K562 (cell line): ENCODE measurements around the gene FANCD2OS. TPM values are rescaled to one million over a fixed set of nuclear protein-coding genes. Genes with fewer than 3 reads are reported as not detected.

Experiments
- ATAC-seq: fragments of 200-7000 bp; cut with Tn5 transposase; 3 replicates; pipeline ENCODE4 v1.9.1; 2020; ENCODE audit warnings: moderate library complexity
- BruUV-seq: library from RNA; stranded (reverse); fragments of 400-500 nt; replicated peaks from 2 replicates; lab custom pipeline; 2021; lab: Mats Ljungman, UMichigan
- CTCF ChIA-PET: fragments of 300-600 bp; formaldehyde crosslinking; extraction: SDS; loops from one replicate; lab custom pipeline; 2021; ENCODE audit warnings: low intra/inter-chr PET ratio; lab: Yijun Ruan, JAX
- POLR2A ChIA-PET: fragments of 300-600, 350-650 bp; sonication (Branson Sonifier 250); formaldehyde crosslinking; extraction: SDS; loops from one replicate; lab custom pipeline; 2021; ENCODE audit warnings: antibody characterized with exemption, inconsistent platforms; lab: Yijun Ruan, JAX
- DNase-seq, 4 experiments: peaks; one replicate each; pipeline versions ENCODE4 v3.0.0 to v3.0.0-alpha.2; 2011 to 2018; ENCODE audit warnings: low spot score in 3 of 4, mixed read lengths in 3 of 4; ENCODE audit errors: extremely low read depth in 1 of 4
- FAIRE-seq: peaks from 2 replicates; lab custom pipeline; 2011; peaks lifted over from hg19 to GRCh38; lab: Jason Lieb, UNC
- H2AFZ ChIP-seq: 2 replicates; pipeline ENCODE4 v1.6.0; 2011; ENCODE audit warnings: low read depth, low read length, control low read depth, inconsistent platforms
- H3K27ac ChIP-seq: fragments of 200-600 bp; 3 replicates; pipeline ENCODE4 v1.8.0; 2011; ENCODE audit warnings: low read depth, mild to moderate bottlenecking, control low read depth, inconsistent platforms, low read length, moderate library complexity, mixed read lengths; ENCODE audit errors: extremely low read depth
- H3K27me3 ChIP-seq, 2 experiments: fragments of 300-600 bp in 1 of 2; 2 replicates in 1 of 2; 3 replicates in 1 of 2; pipeline versions ENCODE4 v1.6.0 to v1.8.0; 2011; ENCODE audit warnings: inconsistent platforms in 2 of 2, low read length in 2 of 2, mild to moderate bottlenecking in 1 of 2, mixed read lengths in 1 of 2, moderate library complexity in 1 of 2; ENCODE audit not compliant: control insufficient read depth in 2 of 2, insufficient read depth in 2 of 2
- H3K36me3 ChIP-seq: fragments of 300-600 bp; 3 replicates; pipeline ENCODE4 v1.8.0; 2011; ENCODE audit warnings: mild to moderate bottlenecking, low read length, inconsistent platforms; ENCODE audit not compliant: control insufficient read depth, insufficient read depth
- H3K4me1 ChIP-seq, 2 experiments: fragments of 200-600 bp in 1 of 2; replicated peaks in 1 of 2; 2 replicates in 1 of 2; 3 replicates in 1 of 2; pipeline versions ENCODE4 v1.5.1 to v1.8.0; 2011; ENCODE audit warnings: inconsistent platforms in 2 of 2, low read length in 2 of 2, mild to moderate bottlenecking in 1 of 2, mixed read lengths in 1 of 2, moderate library complexity in 1 of 2; ENCODE audit not compliant: control insufficient read depth in 2 of 2, insufficient read depth in 2 of 2
- H3K4me2 ChIP-seq: 2 replicates; pipeline ENCODE4 v1.6.1; 2011; ENCODE audit warnings: low read length, control low read depth, inconsistent platforms, mixed read lengths; ENCODE audit not compliant: insufficient read depth
- H3K4me3 ChIP-seq: fragments of 200-600 bp; sonication (generic), shearing (Covaris generic); 2 replicates; pipeline ENCODE4 v1.5.1; 2016; ENCODE audit warnings: control low read depth, inconsistent platforms
- H3K79me2 ChIP-seq: fragments of 200-600 bp; 3 replicates; pipeline ENCODE4 v1.8.0; 2011; ENCODE audit warnings: low read length, inconsistent platforms; ENCODE audit not compliant: control insufficient read depth, insufficient read depth
- H3K9ac ChIP-seq, 2 experiments: 2 replicates each; pipeline versions ENCODE4 v1.6.0 to v1.6.1; 2011; ENCODE audit warnings: low read depth in 2 of 2, low read length in 2 of 2, control low read depth in 1 of 2, inconsistent platforms in 1 of 2, mild to moderate bottlenecking in 1 of 2, mixed read lengths in 1 of 2; ENCODE audit not compliant: insufficient read depth in 1 of 2
- H3K9me1 ChIP-seq: one replicate; pipeline ENCODE4 v1.6.0; 2011; ENCODE audit warnings: inconsistent platforms, mild to moderate bottlenecking, low read length, moderate library complexity; ENCODE audit not compliant: control insufficient read depth, insufficient read depth
- H3K9me3 ChIP-seq: replicated peaks from 2 replicates; pipeline ENCODE4 v1.5.1; 2011; ENCODE audit warnings: low read depth, low read length, inconsistent platforms; ENCODE audit not compliant: control insufficient read depth, insufficient read depth
- H4K20me1 ChIP-seq: replicated peaks from 2 replicates; pipeline ENCODE4 v1.6.1; 2011; ENCODE audit warnings: low read length, inconsistent platforms, mixed read lengths; ENCODE audit not compliant: control insufficient read depth, insufficient read depth
- ATF2 ChIP-seq: sonication (generic); formaldehyde crosslinking; IDR thresholded peaks from 2 replicates; pipeline ENCODE4 v1.8.1; 2022; ENCODE audit warnings: missing genetic modification reagents
- BMI1 ChIP-seq: fragments of 150-350 bp; IDR thresholded peaks from 2 replicates; pipeline ENCODE4 v1.6.1; 2014; ENCODE audit warnings: low read length
- CEBPB ChIP-seq: fragments of 450-650 bp; IDR thresholded peaks from 2 replicates; pipeline ENCODE4 v1.6.1; 2016; ENCODE audit warnings: missing genetic modification characterization, missing compliant biosample characterization
- CEBPG ChIP-seq, 3 experiments: fragments of 200-800 bp in 1 of 3; sonication (Bioruptor generic) in 1 of 3; sonication (generic) in 1 of 3; formaldehyde crosslinking in 1 of 3; IDR thresholded peaks in 2 of 3; conservative IDR thresholded peaks in 1 of 3; 2 replicates each; pipeline versions ENCODE4 v1.6.1 to v1.8.0; 2016 to 2022; ENCODE audit warnings: missing compliant biosample characterization in 2 of 3, missing genetic modification characterization in 2 of 3, mild to moderate bottlenecking in 1 of 3, missing genetic modification reagents in 1 of 3
- DPF2 ChIP-seq: fragments of 450-650 bp; IDR thresholded peaks from 2 replicates; pipeline ENCODE4 v1.6.1; 2016
- EZH2 ChIP-seq: IDR thresholded peaks from 2 replicates; pipeline ENCODE4 v1.6.1; 2012; ENCODE audit warnings: low read depth, mild to moderate bottlenecking, inconsistent platforms, low read length, borderline replicate concordance
- NFXL1 ChIP-seq: fragments of 450-650 bp; formaldehyde crosslinking; IDR thresholded peaks from 2 replicates; pipeline ENCODE4 v1.4.0; 2021; ENCODE audit warnings: mild to moderate bottlenecking
- POLR2H ChIP-seq: IDR thresholded peaks from 2 replicates; pipeline ENCODE4 v1.6.1; 2016; ENCODE audit warnings: missing genetic modification characterization, low read depth, mild to moderate bottlenecking, control low read depth, missing compliant biosample characterization, moderate library complexity
- RBM15 ChIP-seq: fragments of 200-400 bp; formaldehyde crosslinking; IDR thresholded peaks from 2 replicates; pipeline ENCODE4 v1.6.1; 2018; ENCODE audit warnings: mild to moderate bottlenecking, low read length, moderate library complexity; ENCODE audit not compliant: insufficient read depth
- RBM17 ChIP-seq: fragments of 200-400 bp; formaldehyde crosslinking; IDR thresholded peaks from 2 replicates; pipeline ENCODE4 v1.6.1; 2017; ENCODE audit warnings: low read depth, mild to moderate bottlenecking, low read length, borderline replicate concordance
- SAFB ChIP-seq: fragments of 200-400 bp; formaldehyde crosslinking; IDR thresholded peaks from 2 replicates; pipeline ENCODE4 v1.6.1; 2017; ENCODE audit warnings: low read depth, low read length, borderline replicate concordance
- SMARCB1 ChIP-seq: IDR thresholded peaks from 2 replicates; pipeline ENCODE4 v1.6.1; 2011; ENCODE audit warnings: improper control_type of control experiment, low read depth; ENCODE audit not compliant: insufficient read length
- SRSF3 ChIP-seq: fragments of 200-400 bp; formaldehyde crosslinking; IDR thresholded peaks from 2 replicates; pipeline ENCODE4 v1.6.1; 2016; ENCODE audit warnings: mild to moderate bottlenecking, low read length, moderate library complexity; ENCODE audit not compliant: insufficient read depth
- WHSC1 ChIP-seq: IDR thresholded peaks from one replicate; pipeline ENCODE4 v1.6.1; 2012; ENCODE audit warnings: low read length, control low read depth, inconsistent platforms
- ZNF316 ChIP-seq: fragments of 450-650 bp; IDR thresholded peaks from 2 replicates; pipeline ENCODE4 v1.6.1; 2016
- ZNF436 ChIP-seq: fragments of 250-450, 450-650 bp; sonication (Bioruptor Pico); formaldehyde crosslinking; IDR thresholded peaks from 2 replicates; pipeline ENCODE4 v1.7.0; 2020; ENCODE audit warnings: mild to moderate bottlenecking
- WGBS: fragments of 100-300 bp; shearing (Covaris generic); methylation state at CpG from one replicate; pipeline ENCODE4 v1.1.6; 2016; ENCODE audit warnings: low coverage, mixed read lengths; ENCODE audit not compliant: insufficient coverage; ENCODE audit errors: missing lambda C conversion rate; 5-methylcytosine and 5-hydroxymethylcytosine counted together
- in situ Hi-C: fragments of 300-500 bp; cut with MboI; formaldehyde crosslinking; loops from 4 replicates; pipeline ENCODE4 v1.15.0; 2018; ENCODE audit warnings: inconsistent platforms, mixed read lengths
- intact Hi-C: fragments of 100-400 bp; cut with micrococcal nuclease; formaldehyde crosslinking; loops from 2 replicates; pipeline ENCODE4 v1.14.2; 2022
- polyA plus RNA-seq, 8 experiments: library from polyadenylated mRNA; depleted of rRNA in 4 of 8; stranded (reverse) in 5 of 8; unstranded in 3 of 8; fragments of >200 nt; fragmentation: Nextera tagmentation in 2 of 8; fragmentation: Illumina TruSeq in 1 of 8; extraction: Ambion mirVana in 2 of 8; extraction: Trizol in 1 of 8; gene quantifications; 2 replicates each; pipeline versions ENCODE4 v1.2.1 to v1.2.3, GENCODE V29; 2011 to 2014; ENCODE audit warnings: inconsistent platforms in 1 of 8, missing spikeins in 1 of 8
- total RNA-seq, 7 experiments: library from RNA; depleted of rRNA in 6 of 7; stranded (reverse); fragments of >200 nt in 6 of 7; fragmentation: Illumina TruSeq in 2 of 7; extraction: Trizol in 2 of 7; gene quantifications; 2 replicates each; pipeline versions ENCODE4 v1.2.1 to v1.2.3, GENCODE V29; 2011 to 2021; ENCODE audit warnings: low replicate concordance in 1 of 7

The FANCD2OS gene
- total and polyA plus RNA-seq, 9 of the 15 experiments (the other 6 are each of a cell fraction or from before 2014, with no cell fraction given): not detected

GRCh38 chr3:10121064-10121463, 13.0 kb upstream of the FANCD2OS start:
- in situ Hi-C loops: no loop called here
- POLR2A ChIA-PET: no interaction called here
- no peak for TF ChIP-seq CEBPG (CRISPR knock-in tag; IDR thresholded peaks at IDR 0.05)
- peak; percentile 40 to 71; a peak in 2 of 4 replicates for TF ChIP-seq CEBPG (tag; conservative IDR thresholded peaks at IDR 0.05 in 1 of 2, IDR thresholded peaks at IDR 0.05 in 1 of 2)
- peak; percentile 73 for TF ChIP-seq CEBPB (tag)
- TF ChIP-seq DPF2: no peak
- 94% methylated on average over 2 of the region's 2 CpGs for WGBS
- FAIRE-seq (no peak), DNase-seq (no peak), ATAC-seq (no peak)
- H3K4me3 ChIP-seq: no peak overlapping the region
- no peak overlapping the region for H3K9ac ChIP-seq
- H3K27ac ChIP-seq: no peak overlapping the region
- H4K20me1 ChIP-seq: peaks cover 17% of the 10 kb centered on the region; the same call in 1 of the 2 replicates
- H3K4me1 ChIP-seq: peaks cover 9 to 10% of the 10 kb centered on the region in 2 experiments; a peak in 3 of 5 replicates
- intact Hi-C loops: no loop called here
- no peak overlapping the region for H3K4me2 ChIP-seq
- no peaks in the 10 kb centered on the region for H3K9me1 ChIP-seq
- BruUV-seq: no TSS peak
- H3K79me2 ChIP-seq: peaks cover 76% of the 10 kb centered on the region
- no peak overlapping the region for H2AFZ ChIP-seq
- H3K27me3 ChIP-seq: no peaks in the 10 kb centered on the region
- H3K9me3 ChIP-seq: no peaks in the 10 kb centered on the region
- peaks cover 70% of the 10 kb centered on the region for H3K36me3 ChIP-seq
- CTCF ChIA-PET: no interaction called here

- CTCF ChIA-PET: no interaction called here
Observed at GRCh38 chr3:10119376-10119775, 11.3 kb upstream of the FANCD2OS start.

More at GRCh38 chr3:10119376-10119775, 11.3 kb upstream of the FANCD2OS start:
- POLR2A ChIA-PET: no interaction called here
- Histone ChIP-seq H3K79me2 (peaks cover 79% of the 10 kb centered on the region), H3K36me3 (peaks cover 53% of the 10 kb centered on the region), H2AFZ (no peak overlapping the region), H3K9me3 (no peaks in the 10 kb centered on the region), H3K27ac (no peak overlapping the region), H3K4me2 (no peak overlapping the region), H3K9ac (no peak overlapping the region), H3K4me1 (peaks cover 9 to 14% of the 10 kb centered on the region in 2 experiments; a peak in 3 of 5 replicates), H3K4me3 (no peak overlapping the region), H3K9me1 (no peaks in the 10 kb centered on the region), H4K20me1 (peaks cover 12% of the 10 kb centered on the region; the same call in 1 of the 2 replicates), H3K27me3 (no peaks in the 10 kb centered on the region)
- in situ Hi-C loops: no loop called here
- no peak for TF ChIP-seq SRSF3
- TF ChIP-seq POLR2H (tag): no peak
- no peak for TF ChIP-seq RBM15
- TF ChIP-seq ZNF316: no peak
- TF ChIP-seq ATF2 (CRISPR knock-in tag): no peak
- TF ChIP-seq SAFB: no peak
- no peak for TF ChIP-seq EZH2
- TF ChIP-seq ZNF436 (CRISPR knock-in tag): no peak
- TF ChIP-seq WHSC1: no peak
- TF ChIP-seq RBM17: no peak
- no peak for TF ChIP-seq NFXL1 (CRISPR knock-in tag)
- no peak for TF ChIP-seq SMARCB1
- TF ChIP-seq BMI1: no peak
- intact Hi-C loops: no loop called here
- no TSS peak for BruUV-seq
- WGBS: 84% methylated on average over 4 of the region's 4 CpGs
- FAIRE-seq (no peak), DNase-seq (no peak), ATAC-seq (no peak)
